Activated CD8-positive, alpha-beta memory T cell treated with anti-CD3 and anti-CD28 coated beads, Interleukin-2, amount 50 U/mL, for 4 hours (primary cell): ENCODE data around the gene DUSP8.
"Not testable (repeated sequence)": the region's sequence is repeated elsewhere in the genome, so short reads cannot be mapped to it uniquely, and the experiment has no call there.

ENCODE experiments used
- DNase-seq: peaks from one replicate; pipeline ENCODE4 v3.0.0-alpha.2; 2020

The DUSP8 gene

GRCh38 chr11:1513326-1514296 is 58.5 kb downstream of the DUSP8 start:
- no peak for DNase-seq

- DNase-seq = not testable (repeated sequence)
Observed at GRCh38 chr11:1512531-1513258, 59.4 kb downstream of the DUSP8 start.

- DNase-seq = no peak
Observed at GRCh38 chr11:1511937-1512496, 60.1 kb downstream of the DUSP8 start.

- no peak for DNase-seq
Observed at GRCh38 chr11:1510928-1511327, 61.1 kb downstream of the DUSP8 start.

GRCh38 chr11:1510351-1510750 is 61.7 kb downstream of the DUSP8 start:
- not testable (repeated sequence) for DNase-seq

- DNase-seq = no peak
Observed at GRCh38 chr11:1509626-1510255, 62.3 kb downstream of the DUSP8 start.

- DNase-seq = no peak
Observed at GRCh38 chr11:1508986-1509385, 63.1 kb downstream of the DUSP8 start.

GRCh38 chr11:1508491-1508891 is 63.6 kb downstream of the DUSP8 start:
- no peak for DNase-seq

GRCh38 chr11:1507381-1508140 is 64.5 kb downstream of the DUSP8 start:
- DNase-seq = no peak

GRCh38 chr11:1506981-1507380 is 65.1 kb downstream of the DUSP8 start:
- no peak for DNase-seq

GRCh38 chr11:1505480-1505879 is 66.6 kb downstream of the DUSP8 start:
- no peak for DNase-seq

GRCh38 chr11:1504581-1505290 is 67.3 kb downstream of the DUSP8 start:
- DNase-seq = no peak

GRCh38 chr11:1504138-1504537 is 67.9 kb downstream of the DUSP8 start:
- DNase-seq = no peak
